ENCODE measurements around the gene SNTB2.
A peak's percentile ranks its signal among the peaks of the same experiment; 100 is the strongest.
"Not testable (repeated sequence)": the region's sequence is repeated elsewhere in the genome, so short reads cannot be mapped to it uniquely, and the experiment has no call there.

SNTB2 gene

DNA sequence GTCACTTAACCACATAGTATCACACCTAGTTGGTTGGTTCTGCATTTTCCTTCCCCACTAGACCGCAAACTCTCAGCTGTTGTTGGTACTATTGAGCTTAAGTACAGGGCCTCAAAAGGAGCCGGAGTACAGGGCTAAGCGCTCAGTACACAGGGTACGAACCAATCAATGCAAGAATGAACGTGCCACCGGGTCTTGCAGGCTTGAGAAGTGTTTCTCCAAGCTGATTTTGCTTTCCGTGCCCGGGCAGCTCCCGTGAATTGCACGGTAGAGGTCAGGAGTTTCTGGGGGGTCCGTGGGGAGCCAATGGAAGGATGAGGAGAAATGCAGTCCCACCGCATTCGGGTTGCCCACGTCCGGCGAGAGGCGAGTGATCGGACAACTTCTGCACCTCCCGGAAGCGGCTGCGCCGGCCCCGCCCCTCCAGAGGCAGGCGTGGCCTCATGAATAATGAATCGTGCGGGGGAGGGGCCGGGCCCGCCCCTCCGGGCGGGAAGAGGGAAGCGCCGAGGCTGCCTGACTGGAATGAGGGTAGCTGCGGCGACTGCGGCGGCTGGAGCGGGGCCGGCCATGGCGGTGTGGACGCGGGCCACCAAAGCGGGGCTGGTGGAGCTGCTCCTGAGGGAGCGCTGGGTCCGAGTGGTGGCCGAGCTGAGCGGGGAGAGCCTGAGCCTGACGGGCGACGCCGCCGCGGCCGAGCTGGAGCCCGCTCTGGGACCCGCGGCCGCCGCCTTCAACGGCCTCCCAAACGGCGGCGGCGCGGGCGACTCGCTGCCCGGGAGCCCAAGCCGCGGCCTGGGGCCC lies at the start of gene SNTB2:
TSS of gene SNTB2 (plus strand) at position 523 of the 804 bp plus-strand sequence. CDS start at position 526, 3 bp downstream.
- DNase-seq = peak; percentile 95

DNA sequence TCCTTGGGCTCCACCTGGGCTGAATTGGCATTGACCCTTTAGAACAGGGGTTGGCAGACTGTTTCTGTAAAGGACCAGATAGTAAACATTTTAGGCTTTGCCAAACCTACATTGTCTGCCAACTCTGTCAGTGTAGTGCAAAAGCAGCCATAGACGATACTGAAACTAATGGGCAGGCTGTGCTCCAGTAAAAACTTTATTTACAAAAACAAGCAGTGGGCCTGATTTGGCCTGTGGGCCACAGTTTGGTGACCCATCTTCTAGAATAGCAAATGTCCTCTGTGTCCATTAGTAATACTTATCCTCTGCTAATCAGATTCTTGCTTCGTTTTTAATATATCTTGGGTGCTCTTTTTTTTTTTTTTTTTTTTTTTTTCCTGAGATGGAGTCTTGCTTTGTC lies 48.4 kb upstream of the SNTB2 start:
- DNase-seq = no peak

- not testable (repeated sequence) for DNase-seq
These were observed 47.5 kb upstream of the SNTB2 start for GRCh38 chr16:69139464-69139863.

DNA sequence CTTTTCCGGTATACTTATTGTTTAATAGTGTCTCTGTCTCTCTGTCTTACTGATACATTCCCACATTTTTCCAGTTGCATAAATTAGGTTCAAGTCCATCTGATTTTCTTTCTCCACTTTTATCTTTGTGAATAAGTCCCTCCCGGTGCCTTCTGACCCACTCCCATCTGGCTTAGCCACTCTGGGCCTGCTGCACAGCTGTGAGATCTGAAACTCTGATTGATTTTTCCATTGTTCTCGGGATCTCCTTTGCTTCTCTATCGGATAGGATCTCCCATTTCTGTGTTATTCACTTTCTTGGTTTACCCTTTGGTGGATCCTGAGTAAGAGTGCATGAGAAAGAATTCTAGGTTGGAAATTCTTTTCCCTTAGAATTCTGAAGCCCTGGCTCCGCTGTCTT lies 46.0 kb upstream of the SNTB2 start:
- DNase-seq = no peak

GRCh38 chr16:69141936-69142335 lies 45.0 kb upstream of the SNTB2 start:
- DNase-seq = no peak

DNA sequence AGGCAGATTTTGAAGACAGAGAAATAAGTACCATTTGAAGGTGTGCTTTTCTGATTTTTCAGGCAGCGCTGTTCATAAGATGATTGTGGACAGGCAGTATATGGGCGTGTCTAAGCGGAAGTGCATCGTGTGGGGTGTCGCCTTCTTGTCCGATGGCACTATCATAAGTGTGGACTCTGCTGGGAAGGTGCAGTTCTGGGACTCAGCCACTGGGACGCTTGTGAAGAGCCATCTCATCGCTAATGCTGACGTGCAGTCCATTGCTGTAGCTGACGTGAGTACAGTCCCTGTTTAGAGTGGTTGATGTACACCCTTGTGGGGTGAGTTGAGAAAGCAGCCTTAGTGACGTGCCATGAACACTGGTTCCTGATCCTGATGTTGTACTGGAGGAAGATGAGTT lies 43.8 kb upstream of the SNTB2 start:
- peak; percentile 62 for DNase-seq

DNA sequence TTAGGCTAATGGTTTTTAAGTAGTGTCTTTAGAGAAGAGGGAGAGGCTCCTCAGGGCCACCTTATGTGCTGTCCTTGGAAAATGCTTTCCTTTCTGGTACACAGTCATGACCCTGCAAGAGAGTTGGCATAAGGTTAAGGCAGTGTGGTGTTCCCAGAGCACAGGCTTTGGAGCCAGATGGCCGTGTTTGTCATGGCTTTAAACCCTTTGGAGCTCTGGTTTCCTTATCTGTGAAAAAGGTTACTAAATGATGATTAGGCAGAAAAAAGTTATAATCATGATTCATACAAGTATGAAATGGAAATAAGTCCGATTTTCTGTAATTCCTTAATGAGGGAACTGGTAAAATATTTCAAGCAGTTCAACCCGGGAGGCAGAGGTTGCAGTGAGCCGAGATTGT lies 41.3 kb upstream of the SNTB2 start:
- no peak for DNase-seq

- DNase-seq = not testable (repeated sequence)
These were observed 37.3 kb upstream of the SNTB2 start for GRCh38 chr16:69149621-69150020.

- DNase-seq = peak; percentile 86
These were observed 36.7 kb upstream of the SNTB2 start for GRCh38 chr16:69150146-69150865.

DNA sequence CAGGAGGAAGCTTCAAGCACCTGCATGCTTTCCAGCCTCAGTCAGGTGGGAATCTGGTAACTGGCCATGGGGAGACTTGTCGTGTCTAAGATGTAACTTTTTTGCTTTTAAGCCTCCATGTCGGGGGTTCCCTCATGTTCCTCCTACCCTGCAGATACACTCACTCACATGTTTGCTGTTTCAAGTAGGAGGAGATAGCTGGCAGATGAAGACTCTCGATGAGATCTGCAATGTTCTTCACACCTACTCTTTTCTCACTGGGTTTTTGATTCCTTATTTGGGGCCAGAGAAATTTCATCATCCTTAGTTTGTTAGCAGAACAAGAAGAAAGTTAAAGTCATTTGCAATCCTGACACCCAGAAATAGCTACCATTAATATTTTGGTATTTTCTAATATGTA lies 29.8 kb upstream of the SNTB2 start:
- DNase-seq = no peak

- DNase-seq = no peak
These were observed 26.8 kb upstream of the SNTB2 start for GRCh38 chr16:69160192-69160591.

- DNase-seq = no peak
These were observed 21.4 kb upstream of the SNTB2 start for GRCh38 chr16:69165584-69165983.

GRCh38 chr16:69166221-69166833 lies 20.6 kb upstream of the SNTB2 start:
- DNase-seq = no peak

DNA sequence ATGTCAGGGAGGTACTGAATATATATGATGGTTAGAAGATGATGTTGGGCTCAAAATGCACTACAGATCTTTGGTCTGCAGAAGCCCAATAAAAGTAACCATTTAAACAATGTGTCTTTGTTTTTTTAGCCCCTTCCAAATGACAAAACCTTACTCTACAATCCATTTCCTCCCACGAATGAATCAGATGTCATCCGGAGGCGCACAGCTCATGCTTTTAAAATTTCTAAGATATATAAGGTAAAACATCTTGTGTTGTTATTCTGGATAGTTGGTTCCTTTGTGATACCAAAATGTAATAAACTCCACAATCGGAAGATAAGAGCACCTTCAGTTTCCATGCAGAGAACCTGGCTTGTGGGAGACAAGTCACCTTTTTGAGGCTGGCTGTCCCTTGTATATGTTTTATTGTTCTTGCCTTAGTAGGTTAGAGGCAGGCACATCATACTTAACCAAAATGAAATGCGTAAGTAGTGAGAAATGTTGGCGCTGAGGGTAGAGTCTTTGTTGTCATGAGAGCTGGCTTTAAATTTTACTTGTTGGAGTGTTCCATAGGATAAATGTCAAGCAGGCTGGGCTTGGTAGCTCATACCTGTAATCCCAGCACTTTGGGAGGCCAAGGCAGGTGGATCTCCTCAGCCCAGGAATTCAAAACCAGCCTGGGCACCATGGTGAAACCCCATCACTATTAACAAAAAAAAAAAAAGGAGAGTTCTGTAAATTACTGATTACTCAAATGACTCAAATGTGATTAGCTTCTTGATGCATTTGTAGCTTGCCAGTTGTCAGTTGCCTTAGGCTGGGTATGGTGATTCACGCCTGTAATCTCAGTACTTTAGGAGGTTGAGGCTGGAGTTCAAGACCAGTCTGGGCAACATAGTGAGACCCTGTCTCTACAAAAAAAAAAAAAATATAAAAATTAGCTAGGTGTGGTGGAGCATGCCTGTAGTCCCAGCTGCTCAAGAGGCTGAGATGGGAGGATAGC lies 19.7 kb upstream of the SNTB2 start:
- DNase-seq = no peak

DNA sequence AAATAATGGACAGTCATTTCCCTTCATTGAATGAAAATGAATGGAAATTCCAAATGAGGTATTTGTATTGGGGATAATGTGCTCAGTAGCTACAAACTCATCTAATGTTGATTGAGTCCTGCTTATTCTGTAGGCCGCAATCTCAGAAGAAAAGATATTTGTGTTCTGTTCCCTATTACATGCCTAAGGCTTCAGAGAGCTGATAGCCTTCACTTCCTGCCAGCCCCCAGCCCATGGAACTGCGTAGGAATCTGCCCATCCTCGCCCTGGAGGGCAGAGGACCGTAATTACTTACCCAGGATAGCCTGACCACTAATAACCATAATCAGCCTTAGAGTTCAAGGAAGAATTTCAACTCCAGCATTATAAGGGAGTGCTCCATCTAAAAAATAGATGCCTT lies 17.9 kb upstream of the SNTB2 start:
- DNase-seq = no peak

DNA sequence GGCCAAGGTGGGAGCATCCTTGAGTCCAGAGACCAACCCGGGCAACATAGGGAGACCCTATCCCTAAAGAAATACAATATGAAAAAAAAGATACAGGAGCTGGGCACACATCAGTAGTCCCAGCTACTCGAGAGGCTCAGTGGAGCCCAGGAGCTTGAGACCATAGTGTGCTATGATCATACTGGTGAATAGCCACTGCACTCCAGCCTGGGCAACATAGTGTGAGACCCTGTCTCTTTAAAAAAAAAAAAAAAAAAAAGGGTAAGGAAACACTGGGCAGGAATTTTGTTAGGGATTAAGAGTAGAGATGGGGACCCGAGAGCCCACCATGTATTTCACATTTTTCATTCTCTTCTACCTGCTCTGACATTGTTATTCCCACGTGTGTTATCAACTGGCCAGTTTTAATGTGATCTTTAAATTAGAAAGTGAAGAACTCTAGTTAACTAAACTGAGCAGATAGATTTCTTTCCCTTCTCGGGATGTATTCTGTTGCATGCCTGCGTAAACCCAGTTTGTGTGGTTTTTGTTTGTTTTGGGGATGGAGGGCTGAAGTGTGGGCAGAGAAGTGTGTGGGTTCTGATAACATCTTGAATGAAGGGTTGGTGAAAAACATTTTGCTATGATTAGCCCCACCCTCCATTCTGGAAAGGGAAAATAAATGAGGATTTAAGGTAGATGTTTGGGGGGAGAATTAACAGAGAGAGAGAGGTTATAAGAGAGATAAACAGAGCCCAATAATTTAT lies 17.2 kb upstream of the SNTB2 start:
- DNase-seq = no peak

DNA sequence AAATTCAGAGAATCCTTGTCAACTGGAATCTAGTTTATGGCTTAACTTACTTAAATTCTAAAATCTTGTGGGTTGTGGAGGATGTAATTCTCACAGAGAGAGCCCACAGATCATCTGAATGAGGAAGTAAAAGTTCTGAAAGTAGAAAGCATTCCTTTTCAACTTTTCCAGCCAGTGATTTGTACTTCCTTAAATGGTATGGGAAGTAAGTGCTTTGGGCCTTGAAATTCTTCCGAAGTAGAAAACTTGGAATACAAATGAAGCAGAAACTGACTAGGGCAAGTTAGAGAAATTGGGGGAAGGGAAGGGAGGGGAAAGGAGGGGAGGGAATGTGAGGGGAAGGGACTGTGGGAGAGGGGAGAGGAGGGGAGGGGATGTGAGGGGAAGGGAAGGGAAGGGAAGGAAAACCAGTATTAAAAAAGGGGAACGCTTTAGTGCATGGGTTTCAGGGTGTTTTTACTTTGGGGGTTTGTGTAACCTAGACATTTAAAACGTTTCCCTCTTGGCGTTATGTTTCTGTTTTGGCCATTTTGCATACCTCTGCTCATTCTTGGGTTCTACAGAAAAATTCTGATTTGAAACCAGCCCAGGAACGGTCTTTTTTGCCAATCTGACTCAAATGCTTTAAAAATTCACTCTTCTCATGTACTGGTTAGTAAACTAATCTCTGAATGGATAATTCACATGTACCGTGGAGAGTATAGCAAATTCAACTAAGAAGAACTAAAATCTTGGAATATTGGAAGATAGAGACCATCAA lies 15.5 kb upstream of the SNTB2 start:
- DNase-seq = peak; percentile 45

- no peak for DNase-seq
These were observed 10.7 kb upstream of the SNTB2 start for GRCh38 chr16:69176033-69176800.

DNA sequence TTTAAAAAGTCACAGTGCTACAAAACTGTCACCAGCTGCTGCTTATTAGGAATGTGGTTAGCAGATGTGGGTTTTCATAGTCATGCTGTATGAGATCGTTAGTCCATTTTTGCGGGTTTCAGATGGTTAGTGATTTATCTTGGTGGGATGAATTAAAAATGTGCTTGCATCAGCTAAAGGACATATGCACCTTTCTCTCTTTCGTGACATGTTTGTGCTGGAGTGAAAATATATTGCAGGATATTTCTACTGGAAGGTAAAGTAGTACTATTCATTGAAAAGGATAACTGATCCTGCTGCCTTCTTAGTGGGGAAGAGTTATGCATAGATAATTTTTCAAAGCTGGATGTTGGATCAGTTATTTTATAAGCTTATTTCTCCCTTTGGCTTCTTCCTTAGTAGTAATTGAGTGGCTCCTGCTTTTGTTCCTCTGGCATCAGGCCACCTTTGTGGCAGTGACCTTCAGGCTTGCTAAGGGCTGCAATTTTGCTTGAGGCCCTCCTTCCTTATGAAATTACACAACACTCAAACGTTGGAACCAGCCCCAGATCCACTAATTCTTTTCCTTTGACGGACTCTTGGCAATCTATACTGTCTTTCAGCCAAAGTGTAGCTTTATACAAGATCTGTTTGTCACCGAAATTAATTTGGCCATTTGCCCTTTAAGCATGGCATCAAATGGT lies 7.5 kb upstream of the SNTB2 start:
- peak; percentile 40 for DNase-seq

DNA sequence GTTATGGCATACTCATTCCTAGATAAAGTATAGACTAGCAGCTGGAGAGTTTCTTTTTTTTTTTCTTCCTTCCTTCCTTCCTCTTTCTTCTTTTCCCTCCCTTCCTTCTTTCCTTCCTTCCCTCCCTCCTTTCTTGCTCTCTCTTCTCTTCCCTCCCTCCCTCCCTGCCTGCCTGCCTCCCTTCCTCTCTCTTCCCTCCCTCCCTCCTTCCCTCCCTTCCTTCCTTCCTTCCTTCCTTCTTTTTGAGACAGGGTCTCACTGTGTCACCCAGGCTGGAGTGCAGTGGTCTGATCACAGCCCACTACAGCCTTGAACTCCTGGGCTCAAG lies 7.0 kb upstream of the SNTB2 start:
- DNase-seq = no peak

All from hematopoietic multipotent progenitor cell treated with erythropoietin and hydrocortisone succinate and interleukin-3 and kit ligand, for 4 days (in vitro differentiated cells).